ENCODE measurements around the gene XAB2.

The XAB2 gene

GRCh38 chr19:7575434-7576040, 53.8 kb downstream of the XAB2 start:
- DNase-seq = no peak

- no peak for DNase-seq
Measured at GRCh38 chr19:7570761-7571160, 58.6 kb downstream of the XAB2 start.
